Fibroblast of lung (primary cell): ENCODE measurements around the gene ZBED5.

Source experiments
- EZH2 ChIP-seq: IDR thresholded peaks from 2 replicates; pipeline ENCODE4 v1.5.1; 2012; ENCODE audit warnings: low read length, control low read depth, mild to moderate bottlenecking; ENCODE audit errors: missing control alignments
- TF ChIP-seq, protein P1 (sequence below), 2 donors: IDR thresholded peaks in 1 of 2; conservative IDR thresholded peaks in 1 of 2; 1 replicate in 1 of 2; 2 replicates in 1 of 2; pipeline ENCODE4 v1.5.1; 2011 to 2012; ENCODE audit warnings: low read length in 2 of 2, control low read depth in 1 of 2, inconsistent platforms in 1 of 2, low read depth in 1 of 2, mild to moderate bottlenecking in 1 of 2

DNA sequence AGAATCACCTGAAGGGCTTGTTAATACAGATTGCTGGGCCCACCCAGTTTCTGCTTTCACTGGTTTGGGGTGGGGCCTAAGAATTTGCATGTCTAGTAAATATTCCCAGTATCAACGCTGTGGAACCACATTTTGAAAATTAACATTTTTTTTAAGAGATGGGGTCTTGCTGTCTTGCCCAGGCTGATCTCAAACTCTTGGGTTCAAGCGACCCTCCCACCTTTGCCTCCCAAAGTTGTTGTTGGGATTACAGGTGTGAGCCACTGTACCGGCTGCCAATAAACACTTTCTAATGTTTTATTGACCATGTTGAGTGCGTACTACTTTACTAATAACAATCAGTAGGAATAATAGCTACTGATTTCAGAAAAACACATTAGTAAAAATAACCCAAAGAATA is 51.6 kb downstream of the ZBED5 start:
- TF ChIP-seq, protein P1, sequence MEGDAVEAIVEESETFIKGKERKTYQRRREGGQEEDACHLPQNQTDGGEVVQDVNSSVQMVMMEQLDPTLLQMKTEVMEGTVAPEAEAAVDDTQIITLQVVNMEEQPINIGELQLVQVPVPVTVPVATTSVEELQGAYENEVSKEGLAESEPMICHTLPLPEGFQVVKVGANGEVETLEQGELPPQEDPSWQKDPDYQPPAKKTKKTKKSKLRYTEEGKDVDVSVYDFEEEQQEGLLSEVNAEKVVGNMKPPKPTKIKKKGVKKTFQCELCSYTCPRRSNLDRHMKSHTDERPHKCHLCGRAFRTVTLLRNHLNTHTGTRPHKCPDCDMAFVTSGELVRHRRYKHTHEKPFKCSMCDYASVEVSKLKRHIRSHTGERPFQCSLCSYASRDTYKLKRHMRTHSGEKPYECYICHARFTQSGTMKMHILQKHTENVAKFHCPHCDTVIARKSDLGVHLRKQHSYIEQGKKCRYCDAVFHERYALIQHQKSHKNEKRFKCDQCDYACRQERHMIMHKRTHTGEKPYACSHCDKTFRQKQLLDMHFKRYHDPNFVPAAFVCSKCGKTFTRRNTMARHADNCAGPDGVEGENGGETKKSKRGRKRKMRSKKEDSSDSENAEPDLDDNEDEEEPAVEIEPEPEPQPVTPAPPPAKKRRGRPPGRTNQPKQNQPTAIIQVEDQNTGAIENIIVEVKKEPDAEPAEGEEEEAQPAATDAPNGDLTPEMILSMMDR (conservative IDR thresholded peaks at IDR 0.05 in 1 of 2, IDR thresholded peaks at IDR 0.05 in 1 of 2; ENCODE audit: low read depth in 1 of 2, low read length in 2 of 2), result no peak
- TF ChIP-seq EZH2, result no peak
